Hindlimb muscle (tissue), 1 donor: Measurements from ENCODE around the gene PAXIP1. TPM values are rescaled to one million over a fixed set of nuclear protein-coding genes. Genes with fewer than 3 reads are reported as not detected.
A peak's percentile ranks its signal among the peaks of the same experiment; 100 is the strongest.

Experiments
- DNase-seq: peaks from one replicate; pipeline ENCODE4 v3.0.0-alpha.2; 2013
- polyA plus RNA-seq: library from polyadenylated mRNA; unstranded; fragments of 120-200 nt; gene quantifications from one replicate; pipeline ENCODE4 v1.2.1, GENCODE V29; 2013; ENCODE audit not compliant: insufficient read length

Gene PAXIP1
- polyA plus RNA-seq, 1 donor: 12.2 TPM

- no peak for DNase-seq
Measured at GRCh38 chr7:154996101-154996500, 6.8 kb downstream of the PAXIP1 start.

- no peak for DNase-seq
Measured at GRCh38 chr7:154994996-154995395, 7.9 kb downstream of the PAXIP1 start.

- DNase-seq: no peak
Measured at GRCh38 chr7:154990964-154991540, 11.9 kb downstream of the PAXIP1 start.

GRCh38 chr7:154987571-154987970 is 15.4 kb downstream of the PAXIP1 start:
- DNase-seq: no peak

GRCh38 chr7:154986200-154986945 is 16.6 kb downstream of the PAXIP1 start:
- no peak for DNase-seq

- DNase-seq: no peak
Measured at GRCh38 chr7:154985230-154985629, 17.7 kb downstream of the PAXIP1 start.

- no peak for DNase-seq
Measured at GRCh38 chr7:154984601-154985188, 18.2 kb downstream of the PAXIP1 start.

- DNase-seq: no peak
Measured at GRCh38 chr7:154978017-154978416, 24.9 kb downstream of the PAXIP1 start.

GRCh38 chr7:154977250-154977649 is 25.7 kb downstream of the PAXIP1 start:
- DNase-seq: no peak

- no peak for DNase-seq
Measured at GRCh38 chr7:154976844-154977243, 26.1 kb downstream of the PAXIP1 start.

GRCh38 chr7:154975984-154976383 is 26.9 kb downstream of the PAXIP1 start:
- DNase-seq: no peak

- no peak for DNase-seq
Measured at GRCh38 chr7:154973381-154973780, 29.5 kb downstream of the PAXIP1 start.

GRCh38 chr7:154968336-154969001 is 34.5 kb downstream of the PAXIP1 start:
- no peak for DNase-seq

- no peak for DNase-seq
Measured at GRCh38 chr7:154967401-154967955, 35.4 kb downstream of the PAXIP1 start.

- DNase-seq: no peak
Measured at GRCh38 chr7:154965014-154965413, 37.9 kb downstream of the PAXIP1 start.

- DNase-seq: no peak
Measured at GRCh38 chr7:154960063-154960790, 42.7 kb downstream of the PAXIP1 start.

GRCh38 chr7:154956427-154956826 is 46.5 kb downstream of the PAXIP1 start:
- DNase-seq: no peak

- peak; percentile 7 for DNase-seq
Measured at GRCh38 chr7:154953006-154953684, 49.8 kb downstream of the PAXIP1 start.

- no peak for DNase-seq
Measured at GRCh38 chr7:154950960-154951359, 52.0 kb downstream of the PAXIP1 start.

- no peak for DNase-seq
Measured at GRCh38 chr7:154947604-154948003, 55.3 kb downstream of the PAXIP1 start.

- no peak for DNase-seq
Measured at GRCh38 chr7:154946166-154946565, 56.8 kb downstream of the PAXIP1 start.

- no peak for DNase-seq
Measured at GRCh38 chr7:154943906-154944305, 59.0 kb downstream of the PAXIP1 start.
